AG04449 (cell line): ENCODE results near the gene TMPRSS9.

Experiments used
- CTCF ChIA-PET: fragments of 350-600 bp; formaldehyde crosslinking; extraction: SDS; loops from one replicate; lab custom pipeline; 2021; ENCODE audit warnings: antibody characterized with exemption; lab: Yijun Ruan, JAX
- POLR2A ChIA-PET: fragments of 400-600, 350-600 bp; formaldehyde crosslinking; extraction: SDS; loops from one replicate; lab custom pipeline; 2020; ENCODE audit warnings: antibody characterized with exemption, inconsistent platforms; lab: Yijun Ruan, JAX
- DNase-seq: peaks from one replicate; pipeline ENCODE4 v3.0.0-alpha.2; 2010; ENCODE audit warnings: low read depth, low spot score
- H3K4me3 ChIP-seq: 2 replicates; pipeline ENCODE4 v1.5.1; 2011; ENCODE audit warnings: low read depth, mild to moderate bottlenecking, control low read depth, low read length
- CTCF ChIP-seq: IDR thresholded peaks from one replicate; pipeline ENCODE4 v1.5.1; 2011; ENCODE audit warnings: mild to moderate bottlenecking, moderate library complexity, low read length, control low read depth, inconsistent platforms; ENCODE audit not compliant: insufficient read depth; ENCODE audit errors: missing control alignments

Gene TMPRSS9

GRCh38 chr19:2427429-2428320 is 67.6 kb downstream of the TMPRSS9 start, which contains the start of gene TIMM13:
TSS of gene TIMM13 (minus strand) at chr19:2427586. CDS start at chr19:2427533, 53 bp downstream.
- ChIA-PET POLR2A (interaction anchor here (0.7 to 2.0 kb wide), 9 partner anchors 15 to 212 kb away, joined by 3 to 14 read pairs (median 4); partner anchors contain the start of genes GADD45B, LMNB2, LSM7 and SPPL2B), CTCF (interaction anchor here (0.6 to 8.6 kb wide), 5 partner anchors 10 to 209 kb away, joined by 3 to 87 read pairs (median 6); no protein-coding TSS in a partner anchor)
- H3K4me3 ChIP-seq, result peak within 1 kb of the TSS; percentile 92
- DNase-seq, result peak; percentile 76
- no peak for TF ChIP-seq CTCF

GRCh38 chr19:2428321-2428690 is 68.2 kb downstream of the TMPRSS9 start:
- POLR2A ChIA-PET, result interaction anchor here (1.0 to 2.0 kb wide), 7 partner anchors 15 to 199 kb away, joined by 3 to 14 read pairs (median 5); partner anchors contain the start of genes GADD45B and LMNB2

GRCh38 chr19:2428756-2429711 is 69.0 kb downstream of the TMPRSS9 start:
- H3K4me3 ChIP-seq, result no peak overlapping the region
- POLR2A ChIA-PET, result interaction anchor here (0.7 kb wide), 1 partner anchor 161 kb away, joined by 3 read pairs; no protein-coding TSS in a partner anchor
- DNase-seq, result no peak
- no peak for TF ChIP-seq CTCF
- CTCF ChIA-PET, result interaction anchor here (1.2 to 8.6 kb wide), 4 partner anchors 8 to 184 kb away, joined by 4 to 87 read pairs (median 6); no protein-coding TSS in a partner anchor

More at GRCh38 chr19:2428321-2428690, 68.2 kb downstream of the TMPRSS9 start:
- no peak for TF ChIP-seq CTCF
- no peak overlapping the region for H3K4me3 ChIP-seq
- CTCF ChIA-PET, result interaction anchor here (0.6 to 8.6 kb wide), 6 partner anchors 9 to 208 kb away, joined by 3 to 87 read pairs (median 5); no protein-coding TSS in a partner anchor
- DNase-seq, result no peak

- H3K4me3 ChIP-seq, result no peak overlapping the region
- POLR2A ChIA-PET, result interaction anchor here (0.6 to 1.8 kb wide), 3 partner anchors 18 to 162 kb away, joined by 3 to 6 read pairs (median 3); partner anchors contain the start of gene GADD45B
- CTCF ChIA-PET, result interaction anchor here (1.2 to 8.6 kb wide), 4 partner anchors 7 to 183 kb away, joined by 4 to 87 read pairs (median 6); no protein-coding TSS in a partner anchor
- DNase-seq, result no peak
- no peak for TF ChIP-seq CTCF
These were observed 70.0 kb downstream of the TMPRSS9 start for GRCh38 chr19:2429917-2430535.

- TF ChIP-seq CTCF, result no peak
- DNase-seq, result no peak
- ChIA-PET CTCF (no interaction called here), POLR2A (interaction anchor here (1.8 kb wide), 1 partner anchor 45 kb away, joined by 6 read pairs; the partner anchor contains the start of gene GADD45B)
- no peak overlapping the region for H3K4me3 ChIP-seq
These were observed 71.4 kb downstream of the TMPRSS9 start for GRCh38 chr19:2431318-2432055.
